HL-60 (cell line): ENCODE measurements around the gene CBLC.

Source experiments
- DNase-seq, 2 experiments: peaks; one replicate each; pipeline ENCODE4 v3.0.0-alpha.2; 2010 to 2020; ENCODE audit warnings: low read depth in 1 of 2, low spot score in 1 of 2
- H3K27ac ChIP-seq: fragments of 250-450 bp; sonication (Bioruptor Pico); replicated peaks from 2 replicates; pipeline ENCODE4 v1.5.1; 2020; ENCODE audit warnings: mild to moderate bottlenecking, moderate library complexity
- H3K27me3 ChIP-seq: fragments of 250-450 bp; sonication (Bioruptor Pico); 2 replicates; pipeline ENCODE4 v1.5.1; 2021; ENCODE audit warnings: mild to moderate bottlenecking, moderate library complexity; ENCODE audit not compliant: insufficient read depth, poor library complexity, severe bottlenecking
- H3K4me3 ChIP-seq: replicated peaks from 2 replicates; pipeline ENCODE4 v1.5.1; 2011; ENCODE audit warnings: mild to moderate bottlenecking, control low read depth, low read length; ENCODE audit not compliant: insufficient read depth
- CTCF ChIP-seq: IDR thresholded peaks from one replicate; pipeline ENCODE4 v1.5.1; 2011; ENCODE audit warnings: low read length, control low read depth, inconsistent platforms; ENCODE audit not compliant: insufficient read depth
- GABPA ChIP-seq: IDR thresholded peaks from 2 replicates; pipeline ENCODE4 v1.6.1; 2012; ENCODE audit warnings: low read depth
- POLR2AphosphoS5 ChIP-seq: IDR thresholded peaks from 2 replicates; pipeline ENCODE4 v1.6.1; 2012; ENCODE audit warnings: low read depth
- SPI1 ChIP-seq: IDR thresholded peaks from 2 replicates; pipeline ENCODE4 v1.6.1; 2012; ENCODE audit warnings: low read depth, mild to moderate bottlenecking, borderline replicate concordance
- TF ChIP-seq, protein P1 (sequence below): IDR thresholded peaks from 2 replicates; pipeline ENCODE4 v1.6.1; 2012; ENCODE audit warnings: low read depth; ENCODE audit not compliant: insufficient replicate concordance

The CBLC gene

DNA sequence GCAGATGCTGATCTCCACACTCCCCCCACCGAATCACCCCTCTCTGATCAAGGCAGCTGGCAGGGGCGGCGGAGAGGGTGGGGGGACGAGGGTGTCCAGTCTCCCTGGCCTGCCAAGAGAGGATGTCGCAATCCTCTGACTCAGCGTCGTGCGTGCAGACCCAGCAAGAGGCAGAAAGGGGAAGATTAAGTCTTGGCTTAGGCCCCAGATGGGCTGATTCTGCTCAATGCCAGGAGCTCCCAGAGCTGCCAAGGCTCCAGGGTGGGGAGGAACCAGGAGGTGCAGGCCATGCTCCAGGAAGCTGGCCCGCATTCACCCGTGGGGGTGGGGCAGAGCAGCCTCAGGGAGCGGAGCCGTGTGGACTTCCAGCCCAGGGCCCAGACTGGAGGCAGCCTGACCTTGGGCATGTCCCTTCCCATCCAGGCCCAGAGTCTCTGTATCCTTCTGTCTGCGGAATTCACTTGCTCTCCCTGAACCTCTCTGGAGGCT lies 35.8 kb upstream of the CBLC start:
- peak; percentile 98 to 99 for DNase-seq
- H3K27ac ChIP-seq = peak overlapping the region; percentile 81
- no peak for TF ChIP-seq GABPA
- peak; percentile 74 for TF ChIP-seq POLR2AphosphoS5
- peak; percentile 55; the same call in 1 of the 2 replicates for TF ChIP-seq SPI1
- no peak overlapping the region for H3K4me3 ChIP-seq
- no peaks in the 10 kb centered on the region for H3K27me3 ChIP-seq

DNA sequence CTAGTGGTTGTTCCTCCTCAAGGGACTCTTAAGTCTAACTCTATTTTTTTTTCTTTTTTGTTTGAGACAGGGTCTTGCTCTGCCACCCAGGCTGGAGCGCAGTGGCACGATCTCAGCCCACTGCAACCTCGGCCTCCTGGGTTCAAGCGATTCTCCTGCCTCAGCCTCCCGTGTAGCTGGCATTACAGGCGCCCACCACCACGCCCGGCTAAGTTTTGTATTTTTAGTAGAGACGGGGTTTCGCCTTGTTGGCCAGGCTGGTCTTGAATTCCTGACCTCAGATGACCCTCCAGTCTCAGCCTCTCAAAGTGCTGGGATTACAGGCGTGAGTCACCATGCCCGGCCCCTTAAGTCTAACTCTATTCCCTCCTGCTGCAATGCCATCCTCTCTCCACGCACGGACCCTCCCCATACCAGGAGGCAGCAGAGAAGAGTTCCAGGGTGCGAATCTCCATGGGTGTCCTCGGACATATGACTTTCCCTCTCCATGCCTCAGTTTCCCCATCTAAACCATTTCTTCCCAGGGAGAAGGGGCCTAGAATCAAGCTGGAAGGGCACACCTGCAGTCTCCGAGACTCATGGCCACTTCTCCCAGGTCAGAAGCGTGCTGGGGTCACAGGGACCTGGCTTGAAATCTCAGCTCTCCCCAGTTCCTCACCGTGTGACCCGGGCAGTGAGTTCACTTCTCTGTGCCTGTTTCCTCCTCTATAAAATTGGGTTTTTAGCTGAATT lies 35.2 kb upstream of the CBLC start:
- no peak for DNase-seq
- TF ChIP-seq POLR2AphosphoS5 = no peak
- no peak for TF ChIP-seq CTCF
- TF ChIP-seq, protein P1, sequence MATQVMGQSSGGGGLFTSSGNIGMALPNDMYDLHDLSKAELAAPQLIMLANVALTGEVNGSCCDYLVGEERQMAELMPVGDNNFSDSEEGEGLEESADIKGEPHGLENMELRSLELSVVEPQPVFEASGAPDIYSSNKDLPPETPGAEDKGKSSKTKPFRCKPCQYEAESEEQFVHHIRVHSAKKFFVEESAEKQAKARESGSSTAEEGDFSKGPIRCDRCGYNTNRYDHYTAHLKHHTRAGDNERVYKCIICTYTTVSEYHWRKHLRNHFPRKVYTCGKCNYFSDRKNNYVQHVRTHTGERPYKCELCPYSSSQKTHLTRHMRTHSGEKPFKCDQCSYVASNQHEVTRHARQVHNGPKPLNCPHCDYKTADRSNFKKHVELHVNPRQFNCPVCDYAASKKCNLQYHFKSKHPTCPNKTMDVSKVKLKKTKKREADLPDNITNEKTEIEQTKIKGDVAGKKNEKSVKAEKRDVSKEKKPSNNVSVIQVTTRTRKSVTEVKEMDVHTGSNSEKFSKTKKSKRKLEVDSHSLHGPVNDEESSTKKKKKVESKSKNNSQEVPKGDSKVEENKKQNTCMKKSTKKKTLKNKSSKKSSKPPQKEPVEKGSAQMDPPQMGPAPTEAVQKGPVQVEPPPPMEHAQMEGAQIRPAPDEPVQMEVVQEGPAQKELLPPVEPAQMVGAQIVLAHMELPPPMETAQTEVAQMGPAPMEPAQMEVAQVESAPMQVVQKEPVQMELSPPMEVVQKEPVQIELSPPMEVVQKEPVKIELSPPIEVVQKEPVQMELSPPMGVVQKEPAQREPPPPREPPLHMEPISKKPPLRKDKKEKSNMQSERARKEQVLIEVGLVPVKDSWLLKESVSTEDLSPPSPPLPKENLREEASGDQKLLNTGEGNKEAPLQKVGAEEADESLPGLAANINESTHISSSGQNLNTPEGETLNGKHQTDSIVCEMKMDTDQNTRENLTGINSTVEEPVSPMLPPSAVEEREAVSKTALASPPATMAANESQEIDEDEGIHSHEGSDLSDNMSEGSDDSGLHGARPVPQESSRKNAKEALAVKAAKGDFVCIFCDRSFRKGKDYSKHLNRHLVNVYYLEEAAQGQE = no peak
- no peak for TF ChIP-seq GABPA
- TF ChIP-seq SPI1 = no peak
- Histone ChIP-seq H3K27ac (peak overlapping the region; percentile 81), H3K4me3 (no peak overlapping the region), H3K27me3 (no peaks in the 10 kb centered on the region)

GRCh38 chr19:44744871-44745332 lies 32.8 kb upstream of the CBLC start:
- Histone ChIP-seq H3K27ac (no peak overlapping the region), H3K27me3 (no peaks in the 10 kb centered on the region), H3K4me3 (no peak overlapping the region)
- TF ChIP-seq SPI1 = no peak
- no peak for TF ChIP-seq CTCF
- no peak for TF ChIP-seq POLR2AphosphoS5
- no peak for TF ChIP-seq GABPA
- TF ChIP-seq, protein P1 = no peak
- no peak for DNase-seq

- no peaks in the 10 kb centered on the region for H3K27me3 ChIP-seq
- no peak overlapping the region for H3K27ac ChIP-seq
- TF ChIP-seq, protein P1 = no peak
- TF ChIP-seq GABPA (no peak), CTCF (no peak), POLR2AphosphoS5 (no peak), SPI1 (no peak)
- no peak for DNase-seq
- H3K4me3 ChIP-seq = no peak overlapping the region
Observed at GRCh38 chr19:44745341-44745831, 32.3 kb upstream of the CBLC start.
